HepG2 (cell line): ENCODE data around the gene TRMU. TPM values are rescaled to one million over a fixed set of nuclear protein-coding genes. Genes with fewer than 3 reads are reported as not detected.

Experiments
- ATAC-seq: fragments of 200-7000 bp; cut with Tn5 transposase; 3 replicates; pipeline ENCODE4 v1.9.1; 2020; ENCODE audit warnings: mild to moderate bottlenecking, moderate library complexity
- BruUV-seq: library from RNA; stranded (reverse); fragments of 400-500 nt; replicated peaks from 2 replicates; lab custom pipeline; 2021; lab: Mats Ljungman, UMichigan
- CTCF ChIA-PET: fragments of 300-600 bp; formaldehyde crosslinking; extraction: SDS; loops from one replicate; lab custom pipeline; 2021; ENCODE audit warnings: low total read pairs, inconsistent platforms, low intra/inter-chr PET ratio; lab: Yijun Ruan, JAX
- POLR2A ChIA-PET: fragments of 350-600 bp; sonication (Branson Sonifier 250); formaldehyde crosslinking; loops from one replicate; lab custom pipeline; 2020; ENCODE audit warnings: antibody characterized with exemption, inconsistent platforms; lab: Yijun Ruan, JAX
- DNase-seq: peaks from one replicate; pipeline ENCODE4 v3.0.0-alpha.2; 2015; ENCODE audit warnings: low spot score
- FAIRE-seq: peaks from 3 replicates; lab custom pipeline; 2011; peaks lifted over from hg19 to GRCh38; lab: Jason Lieb, UNC
- H2AFZ ChIP-seq: one replicate; pipeline ENCODE4 v1.6.1; 2011; ENCODE audit warnings: low read length, inconsistent platforms
- H3K27ac ChIP-seq: fragments of 300-600 bp; 3 replicates; pipeline ENCODE4 v1.8.0; 2011; ENCODE audit warnings: mixed run types, mild to moderate bottlenecking, mixed read lengths, low read length, inconsistent platforms; ENCODE audit not compliant: insufficient read depth; ENCODE audit errors: extremely low read length
- H3K27me3 ChIP-seq, 2 experiments: fragments of 200-600 bp in 1 of 2; 2 replicates in 1 of 2; 3 replicates in 1 of 2; pipeline versions ENCODE4 v1.6.0 to v1.8.0; 2011; ENCODE audit warnings: low read length in 2 of 2, mild to moderate bottlenecking in 2 of 2, moderate library complexity in 2 of 2, inconsistent platforms in 1 of 2; ENCODE audit not compliant: insufficient read depth in 2 of 2, control insufficient read depth in 1 of 2
- H3K36me3 ChIP-seq, 2 experiments: fragments of 200-600 bp in 1 of 2; replicated peaks in 1 of 2; 2 replicates in 1 of 2; 3 replicates in 1 of 2; pipeline versions ENCODE4 v1.5.1 to v1.8.0; 2011; ENCODE audit warnings: low read length in 2 of 2, inconsistent platforms in 1 of 2; ENCODE audit not compliant: insufficient read depth in 2 of 2, control insufficient read depth in 1 of 2
- H3K4me1 ChIP-seq: 2 replicates; pipeline ENCODE4 v1.5.1; 2012; ENCODE audit warnings: low read length, inconsistent platforms; ENCODE audit not compliant: insufficient read depth
- H3K4me2 ChIP-seq: 2 replicates; pipeline ENCODE4 v1.6.0; 2011; ENCODE audit warnings: low read depth, low read length, inconsistent platforms
- H3K4me3 ChIP-seq, 3 experiments: fragments of 200-600 bp in 1 of 3; sonication (generic), shearing (Covaris generic) in 1 of 3; replicated peaks in 1 of 3; 2 replicates each; pipeline ENCODE4 v1.5.1; 2011 to 2016; ENCODE audit warnings: low read length in 3 of 3, inconsistent platforms in 2 of 3, low read depth in 2 of 3, mild to moderate bottlenecking in 2 of 3, control low read depth in 1 of 3, mixed read lengths in 1 of 3; ENCODE audit not compliant: insufficient read depth in 1 of 3
- H3K79me2 ChIP-seq: one replicate; pipeline ENCODE4 v1.6.1; 2011; ENCODE audit warnings: low read length, inconsistent platforms; ENCODE audit not compliant: insufficient read depth
- H3K9ac ChIP-seq: 2 replicates; pipeline ENCODE4 v1.6.0; 2011; ENCODE audit warnings: mild to moderate bottlenecking, low read depth, low read length, inconsistent platforms; ENCODE audit not compliant: insufficient read depth
- H3K9me3 ChIP-seq: 2 replicates; pipeline ENCODE4 v1.5.1; 2012; ENCODE audit warnings: mild to moderate bottlenecking, low read length
- H4K20me1 ChIP-seq: 2 replicates; pipeline ENCODE4 v1.6.0; 2011; ENCODE audit warnings: inconsistent platforms, mild to moderate bottlenecking, low read length, moderate library complexity; ENCODE audit not compliant: insufficient read depth
- HOXA3 ChIP-seq: sonication (generic); formaldehyde crosslinking; IDR thresholded peaks from 2 replicates; pipeline ENCODE4 v1.5.0; 2020; ENCODE audit warnings: missing genetic modification reagents
- ISX ChIP-seq: sonication (generic); formaldehyde crosslinking; conservative IDR thresholded peaks from 2 replicates; pipeline ENCODE4 v1.5.0; 2020; ENCODE audit warnings: missing genetic modification reagents
- RFX5 ChIP-seq: IDR thresholded peaks from 2 replicates; pipeline ENCODE4 v1.6.1; 2011; ENCODE audit warnings: low read depth, low read length, improper control_type of control experiment
- SCMH1 ChIP-seq: sonication (generic); formaldehyde crosslinking; IDR thresholded peaks from 2 replicates; pipeline ENCODE4 v1.9.0; 2021; ENCODE audit warnings: missing genetic modification reagents, mild to moderate bottlenecking, borderline replicate concordance
- TCF7L2 ChIP-seq: IDR thresholded peaks from 2 replicates; pipeline ENCODE4 v1.6.1; 2011; ENCODE audit warnings: mild to moderate bottlenecking, low read depth, low read length, moderate library complexity
- TFDP2 ChIP-seq: sonication (generic); formaldehyde crosslinking; IDR thresholded peaks from 2 replicates; pipeline ENCODE4 v1.4.0; 2020; ENCODE audit warnings: missing genetic modification reagents
- ZNF180 ChIP-seq: sonication (generic); formaldehyde crosslinking; IDR thresholded peaks from 2 replicates; pipeline ENCODE4 v1.4.0; 2020; ENCODE audit warnings: low read depth, missing genetic modification reagents, borderline replicate concordance
- ZNF224 ChIP-seq: sonication (generic); formaldehyde crosslinking; IDR thresholded peaks from 2 replicates; pipeline ENCODE4 v1.5.0; 2020; ENCODE audit warnings: mild to moderate bottlenecking, missing genetic modification reagents
- ZNF235 ChIP-seq: sonication (generic); formaldehyde crosslinking; IDR thresholded peaks from 2 replicates; pipeline ENCODE4 v1.8.1; 2023; ENCODE audit warnings: mild to moderate bottlenecking, missing genetic modification reagents, borderline replicate concordance
- ZNF605 ChIP-seq: sonication (generic); formaldehyde crosslinking; IDR thresholded peaks from 2 replicates; pipeline ENCODE4 v1.8.0; 2022; ENCODE audit warnings: mild to moderate bottlenecking, missing genetic modification reagents
- ZNF660 ChIP-seq: sonication (generic); formaldehyde crosslinking; IDR thresholded peaks from 2 replicates; pipeline ENCODE4 v1.5.1; 2020; ENCODE audit warnings: mild to moderate bottlenecking, low read depth, missing genetic modification reagents, borderline replicate concordance
- ZNF670 ChIP-seq: sonication (generic); formaldehyde crosslinking; IDR thresholded peaks from 2 replicates; pipeline ENCODE4 v1.8.0; 2022; ENCODE audit warnings: mild to moderate bottlenecking, missing genetic modification reagents, borderline replicate concordance
- ZSCAN5A ChIP-seq: sonication (generic); formaldehyde crosslinking; IDR thresholded peaks from 2 replicates; pipeline ENCODE4 v1.8.0; 2022; ENCODE audit warnings: mild to moderate bottlenecking, missing genetic modification reagents, borderline replicate concordance
- WGBS: methylation state at CpG from one replicate; pipeline ENCODE4 v1.1.6; 2017; ENCODE audit warnings: low lambda C conversion rate; 5-methylcytosine and 5-hydroxymethylcytosine counted together
- in situ Hi-C: cut with HindIII; loops from 2 replicates; pipeline ENCODE4 v1.10.0; 2017; ENCODE audit warnings: low pct_unique_long_range_greater_than_20kb; ENCODE audit not compliant: extremely low pct_ligation_motif_present
- intact Hi-C: fragments of 100-400 bp; cut with micrococcal nuclease; formaldehyde crosslinking; loops from one replicate; pipeline ENCODE4 v1.10.0; 2022; ENCODE audit not compliant: unreplicated experiment
- polyA plus RNA-seq, 8 experiments: library from polyadenylated mRNA; depleted of rRNA in 3 of 8; stranded (reverse) in 7 of 8; unstranded in 1 of 8; fragments of >200 nt; fragmentation: Illumina TruSeq in 4 of 8; extraction: Trizol in 4 of 8; gene quantifications; 2 replicates each; pipeline versions ENCODE4 v1.2.1 to v1.2.3, GENCODE V29; 2011 to 2016; ENCODE audit warnings: low read depth in 4 of 8, missing spikeins in 1 of 8, mixed read lengths in 1 of 8; ENCODE audit not compliant: insufficient read depth in 1 of 8
- total RNA-seq, 5 experiments: library from RNA; depleted of rRNA; stranded (reverse); fragments of >200 nt; fragmentation: Illumina TruSeq; extraction: Trizol; gene quantifications; 2 replicates each; pipeline ENCODE4 v1.2.3, GENCODE V29; 2016; ENCODE audit warnings: low read depth in 1 of 5
- TF ChIP-seq, protein P1 (sequence below): sonication (generic); formaldehyde crosslinking; IDR thresholded peaks from 2 replicates; pipeline ENCODE4 v1.5.0; 2020; ENCODE audit warnings: mild to moderate bottlenecking, missing genetic modification reagents, borderline replicate concordance
- TF ChIP-seq, protein P2 (sequence below): sonication (generic); formaldehyde crosslinking; IDR thresholded peaks from 2 replicates; pipeline ENCODE4 v1.4.0; 2020; ENCODE audit warnings: missing genetic modification reagents

TRMU gene
- total and polyA plus RNA-seq, 2 of the 13 experiments (the other 11 are each of a cell fraction or from before 2014, with no cell fraction given): 31.0 to 50.2 TPM

- H3K79me2 ChIP-seq: no peaks in the 10 kb centered on the region
- no peak overlapping the region for H2AFZ ChIP-seq
- no peak for FAIRE-seq
- H3K4me2 ChIP-seq: no peak overlapping the region
- BruUV-seq: no TSS peak
- ChIA-PET CTCF (no interaction called here), POLR2A (no interaction called here)
- no peaks in the 10 kb centered on the region for H3K4me1 ChIP-seq
- ATAC-seq: no peak
- in situ Hi-C loops: no loop called here
- H3K27ac ChIP-seq: no peak overlapping the region
- no peak overlapping the region for H3K9ac ChIP-seq
- no peak overlapping the region for H3K4me3 ChIP-seq
- intact Hi-C loops: no loop called here
- no peak for DNase-seq
- H3K36me3 ChIP-seq: peaks cover 56 to 94% of the 10 kb centered on the region in 2 experiments
- no peaks in the 10 kb centered on the region for H4K20me1 ChIP-seq
- 93% methylated on average over 10 of the region's 10 CpGs for WGBS
- no peaks in the 10 kb centered on the region for H3K27me3 ChIP-seq
- H3K9me3 ChIP-seq: no peaks in the 10 kb centered on the region
- TF ChIP-seq ZNF605 (CRISPR knock-in tag) (no peak), ZNF224 (CRISPR knock-in tag) (no peak), SCMH1 (CRISPR knock-in tag) (no peak), RFX5 (no peak), TFDP2 (CRISPR knock-in tag) (no peak), ZNF670 (no peak), ISX (CRISPR knock-in tag) (no peak), ZNF660 (CRISPR knock-in tag) (no peak), TCF7L2 (no peak), ZSCAN5A (CRISPR knock-in tag) (no peak), ZNF180 (no peak), ZNF235 (CRISPR knock-in tag) (no peak), HOXA3 (CRISPR knock-in tag) (no peak)
- TF ChIP-seq, protein P1, sequence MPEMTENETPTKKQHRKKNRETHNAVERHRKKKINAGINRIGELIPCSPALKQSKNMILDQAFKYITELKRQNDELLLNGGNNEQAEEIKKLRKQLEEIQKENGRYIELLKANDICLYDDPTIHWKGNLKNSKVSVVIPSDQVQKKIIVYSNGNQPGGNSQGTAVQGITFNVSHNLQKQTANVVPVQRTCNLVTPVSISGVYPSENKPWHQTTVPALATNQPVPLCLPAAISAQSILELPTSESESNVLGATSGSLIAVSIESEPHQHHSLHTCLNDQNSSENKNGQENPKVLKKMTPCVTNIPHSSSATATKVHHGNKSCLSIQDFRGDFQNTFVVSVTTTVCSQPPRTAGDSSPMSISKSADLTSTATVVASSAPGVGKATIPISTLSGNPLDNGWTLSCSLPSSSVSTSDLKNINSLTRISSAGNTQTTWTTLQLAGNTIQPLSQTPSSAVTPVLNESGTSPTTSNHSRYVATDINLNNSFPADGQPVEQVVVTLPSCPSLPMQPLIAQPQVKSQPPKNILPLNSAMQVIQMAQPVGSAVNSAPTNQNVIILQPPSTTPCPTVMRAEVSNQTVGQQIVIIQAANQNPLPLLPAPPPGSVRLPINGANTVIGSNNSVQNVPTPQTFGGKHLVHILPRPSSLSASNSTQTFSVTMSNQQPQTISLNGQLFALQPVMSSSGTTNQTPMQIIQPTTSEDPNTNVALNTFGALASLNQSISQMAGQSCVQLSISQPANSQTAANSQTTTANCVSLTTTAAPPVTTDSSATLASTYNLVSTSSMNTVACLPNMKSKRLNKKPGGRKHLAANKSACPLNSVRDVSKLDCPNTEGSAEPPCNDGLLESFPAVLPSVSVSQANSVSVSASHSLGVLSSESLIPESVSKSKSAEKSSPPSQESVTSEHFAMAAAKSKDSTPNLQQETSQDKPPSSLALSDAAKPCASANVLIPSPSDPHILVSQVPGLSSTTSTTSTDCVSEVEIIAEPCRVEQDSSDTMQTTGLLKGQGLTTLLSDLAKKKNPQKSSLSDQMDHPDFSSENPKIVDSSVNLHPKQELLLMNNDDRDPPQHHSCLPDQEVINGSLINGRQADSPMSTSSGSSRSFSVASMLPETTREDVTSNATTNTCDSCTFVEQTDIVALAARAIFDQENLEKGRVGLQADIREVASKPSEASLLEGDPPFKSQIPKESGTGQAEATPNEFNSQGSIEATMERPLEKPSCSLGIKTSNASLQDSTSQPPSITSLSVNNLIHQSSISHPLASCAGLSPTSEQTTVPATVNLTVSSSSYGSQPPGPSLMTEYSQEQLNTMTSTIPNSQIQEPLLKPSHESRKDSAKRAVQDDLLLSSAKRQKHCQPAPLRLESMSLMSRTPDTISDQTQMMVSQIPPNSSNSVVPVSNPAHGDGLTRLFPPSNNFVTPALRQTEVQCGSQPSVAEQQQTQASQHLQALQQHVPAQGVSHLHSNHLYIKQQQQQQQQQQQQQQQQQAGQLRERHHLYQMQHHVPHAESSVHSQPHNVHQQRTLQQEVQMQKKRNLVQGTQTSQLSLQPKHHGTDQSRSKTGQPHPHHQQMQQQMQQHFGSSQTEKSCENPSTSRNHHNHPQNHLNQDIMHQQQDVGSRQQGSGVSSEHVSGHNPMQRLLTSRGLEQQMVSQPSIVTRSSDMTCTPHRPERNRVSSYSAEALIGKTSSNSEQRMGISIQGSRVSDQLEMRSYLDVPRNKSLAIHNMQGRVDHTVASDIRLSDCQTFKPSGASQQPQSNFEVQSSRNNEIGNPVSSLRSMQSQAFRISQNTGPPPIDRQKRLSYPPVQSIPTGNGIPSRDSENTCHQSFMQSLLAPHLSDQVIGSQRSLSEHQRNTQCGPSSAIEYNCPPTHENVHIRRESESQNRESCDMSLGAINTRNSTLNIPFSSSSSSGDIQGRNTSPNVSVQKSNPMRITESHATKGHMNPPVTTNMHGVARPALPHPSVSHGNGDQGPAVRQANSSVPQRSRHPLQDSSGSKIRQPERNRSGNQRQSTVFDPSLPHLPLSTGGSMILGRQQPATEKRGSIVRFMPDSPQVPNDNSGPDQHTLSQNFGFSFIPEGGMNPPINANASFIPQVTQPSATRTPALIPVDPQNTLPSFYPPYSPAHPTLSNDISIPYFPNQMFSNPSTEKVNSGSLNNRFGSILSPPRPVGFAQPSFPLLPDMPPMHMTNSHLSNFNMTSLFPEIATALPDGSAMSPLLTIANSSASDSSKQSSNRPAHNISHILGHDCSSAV (CRISPR knock-in tag): no peak
- TF ChIP-seq, protein P2, sequence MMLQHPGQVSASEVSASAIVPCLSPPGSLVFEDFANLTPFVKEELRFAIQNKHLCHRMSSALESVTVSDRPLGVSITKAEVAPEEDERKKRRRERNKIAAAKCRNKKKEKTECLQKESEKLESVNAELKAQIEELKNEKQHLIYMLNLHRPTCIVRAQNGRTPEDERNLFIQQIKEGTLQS (CRISPR knock-in tag): no peak
Observed at GRCh38 chr22:46352276-46352675, 16.8 kb downstream of the TRMU start.
